ENCODE data around the gene SLC35E2B.

DNA sequence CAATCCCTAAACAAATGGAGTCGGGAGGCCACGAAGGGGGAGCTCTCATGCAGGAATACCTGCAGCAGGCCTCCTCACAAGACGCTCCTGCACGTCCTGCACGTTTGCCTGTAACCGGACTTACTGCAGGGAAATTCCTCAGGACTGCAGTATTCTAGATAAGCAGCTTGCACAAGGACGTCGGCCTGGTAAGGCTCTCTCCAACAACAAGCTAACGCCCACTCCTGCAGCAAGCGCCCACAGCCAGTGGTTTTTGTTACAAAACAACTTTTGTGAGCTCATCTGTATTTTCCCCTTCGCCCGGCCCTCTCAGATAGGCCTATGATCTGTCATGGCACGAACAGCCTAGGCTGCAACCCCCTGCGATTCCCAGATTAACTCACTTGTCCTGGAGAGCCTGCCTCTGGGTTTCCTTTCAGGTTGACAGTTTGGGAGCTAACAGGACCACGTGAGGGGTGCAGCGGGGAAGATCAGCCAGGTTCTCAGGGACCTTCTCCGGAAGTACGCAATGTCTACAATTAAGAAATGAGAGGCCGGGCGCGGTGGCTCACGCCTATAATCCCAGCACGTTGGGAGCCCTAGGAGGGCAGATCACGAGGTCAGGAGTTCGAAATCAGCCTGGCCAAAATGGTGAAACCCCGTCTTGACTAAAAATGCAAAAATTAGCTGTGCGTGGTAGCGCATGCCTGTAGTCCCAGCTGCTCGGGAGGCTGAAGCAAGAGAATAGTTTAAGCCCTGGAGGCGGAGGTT is 78.2 kb downstream of the SLC35E2B start:
- TF ChIP-seq POLR2AphosphoS5 (IDR thresholded peaks at IDR 0.05; ENCODE audit: low read depth, low read length): no peak
- TF ChIP-seq TAF1 (IDR thresholded peaks at IDR 0.05; ENCODE audit: borderline replicate concordance, insufficient read depth, low read length): no peak
- TF ChIP-seq, protein P1, sequence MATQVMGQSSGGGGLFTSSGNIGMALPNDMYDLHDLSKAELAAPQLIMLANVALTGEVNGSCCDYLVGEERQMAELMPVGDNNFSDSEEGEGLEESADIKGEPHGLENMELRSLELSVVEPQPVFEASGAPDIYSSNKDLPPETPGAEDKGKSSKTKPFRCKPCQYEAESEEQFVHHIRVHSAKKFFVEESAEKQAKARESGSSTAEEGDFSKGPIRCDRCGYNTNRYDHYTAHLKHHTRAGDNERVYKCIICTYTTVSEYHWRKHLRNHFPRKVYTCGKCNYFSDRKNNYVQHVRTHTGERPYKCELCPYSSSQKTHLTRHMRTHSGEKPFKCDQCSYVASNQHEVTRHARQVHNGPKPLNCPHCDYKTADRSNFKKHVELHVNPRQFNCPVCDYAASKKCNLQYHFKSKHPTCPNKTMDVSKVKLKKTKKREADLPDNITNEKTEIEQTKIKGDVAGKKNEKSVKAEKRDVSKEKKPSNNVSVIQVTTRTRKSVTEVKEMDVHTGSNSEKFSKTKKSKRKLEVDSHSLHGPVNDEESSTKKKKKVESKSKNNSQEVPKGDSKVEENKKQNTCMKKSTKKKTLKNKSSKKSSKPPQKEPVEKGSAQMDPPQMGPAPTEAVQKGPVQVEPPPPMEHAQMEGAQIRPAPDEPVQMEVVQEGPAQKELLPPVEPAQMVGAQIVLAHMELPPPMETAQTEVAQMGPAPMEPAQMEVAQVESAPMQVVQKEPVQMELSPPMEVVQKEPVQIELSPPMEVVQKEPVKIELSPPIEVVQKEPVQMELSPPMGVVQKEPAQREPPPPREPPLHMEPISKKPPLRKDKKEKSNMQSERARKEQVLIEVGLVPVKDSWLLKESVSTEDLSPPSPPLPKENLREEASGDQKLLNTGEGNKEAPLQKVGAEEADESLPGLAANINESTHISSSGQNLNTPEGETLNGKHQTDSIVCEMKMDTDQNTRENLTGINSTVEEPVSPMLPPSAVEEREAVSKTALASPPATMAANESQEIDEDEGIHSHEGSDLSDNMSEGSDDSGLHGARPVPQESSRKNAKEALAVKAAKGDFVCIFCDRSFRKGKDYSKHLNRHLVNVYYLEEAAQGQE (IDR thresholded peaks at IDR 0.05; ENCODE audit: insufficient read depth in 1 of 2, low read depth in 2 of 2, low read length in 2 of 2): no peak
- no peak for TF ChIP-seq SIN3A (IDR thresholded peaks at IDR 0.05; ENCODE audit: borderline replicate concordance, insufficient read depth, low read length)
- no peak for TF ChIP-seq FOXP2 (optimal IDR thresholded peaks at IDR 0.05; ENCODE audit: borderline replicate concordance, extremely low read depth, extremely low read length, insufficient read depth)
